Measurements from ENCODE around the gene LILRB2. TPM values are rescaled to one million over a fixed set of nuclear protein-coding genes. Genes with fewer than 3 reads are reported as not detected.

LILRB2 gene
- total RNA-seq, 1 experiment from 2014 or later = not detected

- RAD21 ChIA-PET (ENCODE audit: low non-redundant PET in 1 of 2, low total read pairs in 2 of 2, uncharacterized antibody in 2 of 2, unreplicated experiment in 2 of 2) = no interaction called here
- H3K9me3 ChIP-seq (ENCODE audit: control insufficient read depth in 1 of 2, insufficient read depth in 1 of 2, low read depth in 1 of 2, low read length in 2 of 2) = peaks cover 2 to 13% of the 10 kb centered on the region in 2 experiments; a peak in 3 of 4 replicates
- H2AFZ ChIP-seq (ENCODE audit: low read depth, low read length, poor library complexity, severe bottlenecking) = no peak overlapping the region
- DNase-seq (ENCODE audit: low read depth, low spot score) (no peak), ATAC-seq (no peak)
- no peaks in the 10 kb centered on the region for H4K20me1 ChIP-seq (ENCODE audit: insufficient read depth)
- H3K27me3 ChIP-seq (ENCODE audit: insufficient read depth, low read length) = no peaks in the 10 kb centered on the region
- H3K27ac ChIP-seq (ENCODE audit: low read depth, low read length) = no peak overlapping the region
- intact Hi-C loops (cut with micrococcal nuclease) = loop anchor here (2.0 to 5.0 kb wide), 2 partner anchors 57 to 162 kb away; partner anchors contain the start of gene TMC4
- POLR2A ChIA-PET = no interaction called here
- H3K4me3 ChIP-seq (replicated peaks in 1 of 2; ENCODE audit: low read depth in 1 of 2, low read length in 2 of 2) = no peak overlapping the region
- TF ChIP-seq POLR2A (IDR thresholded peaks at IDR 0.05; ENCODE audit: borderline replicate concordance, extremely low read depth, insufficient read depth, insufficient read length) = no peak
- TF ChIP-seq CEBPB (IDR thresholded peaks at IDR 0.05; ENCODE audit: low read depth) = no peak
- TF ChIP-seq ATF3 (IDR thresholded peaks at IDR 0.05) = no peak
- TF ChIP-seq SRF (IDR thresholded peaks at IDR 0.05; ENCODE audit: low read depth) = no peak
- TF ChIP-seq YY1 (IDR thresholded peaks at IDR 0.05; ENCODE audit: extremely low read depth, insufficient replicate concordance, low read depth, low read length) = no peak
- no peak for TF ChIP-seq EGR1 (IDR thresholded peaks at IDR 0.05; ENCODE audit: low read depth)
- no peak for TF ChIP-seq SIN3A (IDR thresholded peaks at IDR 0.05; ENCODE audit: low read depth)
- TF ChIP-seq ZFX (IDR thresholded peaks at IDR 0.05) = no peak
- TF ChIP-seq TCF7L2 (IDR thresholded peaks at IDR 0.05; ENCODE audit: borderline replicate concordance, extremely low read depth, insufficient read depth, insufficient read length) = no peak
- no peak for TF ChIP-seq ZNF274 (IDR thresholded peaks at IDR 0.05; ENCODE audit: low read depth, low read length)
- TF ChIP-seq EZH2 (IDR thresholded peaks at IDR 0.05) = no peak
- TF ChIP-seq JUND (IDR thresholded peaks at IDR 0.05) = no peak
- TF ChIP-seq REST (IDR thresholded peaks at IDR 0.05; ENCODE audit: low read depth) = no peak
- no peak for TF ChIP-seq MAX (IDR thresholded peaks at IDR 0.05)
- TF ChIP-seq SP1 (IDR thresholded peaks at IDR 0.05; ENCODE audit: low read depth) = no peak
- no peak for TF ChIP-seq CTCF (IDR thresholded peaks at IDR 0.05 in 2 of 3, conservative IDR thresholded peaks at IDR 0.05 in 1 of 3; ENCODE audit: borderline replicate concordance in 1 of 3, insufficient read depth in 1 of 3, low read depth in 2 of 3, low read length in 2 of 3)
- TF ChIP-seq ZBTB33 (IDR thresholded peaks at IDR 0.05; ENCODE audit: extremely low read depth, insufficient replicate concordance, low read length) = no peak
- no peak for TF ChIP-seq CBX3 (IDR thresholded peaks at IDR 0.05; ENCODE audit: low read depth)
- TF ChIP-seq ELF1 (IDR thresholded peaks at IDR 0.05; ENCODE audit: borderline replicate concordance, low read depth) = no peak
- H3K4me2 ChIP-seq (ENCODE audit: low read length) = no peak overlapping the region
- peaks cover 5 to 15% of the 10 kb centered on the region in 2 experiments; a peak in 3 of 4 replicates for H3K4me1 ChIP-seq (ENCODE audit: control insufficient read depth in 1 of 2, insufficient read depth in 2 of 2, low read length in 2 of 2)
- H3K36me3 ChIP-seq (ENCODE audit: control insufficient read depth in 1 of 2, insufficient read depth in 2 of 2, low read length in 2 of 2) = no peaks in the 10 kb centered on the region
- BruUV-seq (replicated peaks) = no TSS peak
- no peak overlapping the region for H3K9ac ChIP-seq (ENCODE audit: low read length)
- CTCF ChIA-PET = interaction anchor here (1.6 kb wide), 1 partner anchor 41 kb away, joined by 3 read pairs; the partner anchor contains the start of gene MBOAT7
- H3K79me2 ChIP-seq (ENCODE audit: insufficient read depth, low read length) = no peaks in the 10 kb centered on the region
- no peaks in the 10 kb centered on the region for H3K9me2 ChIP-seq (ENCODE audit: insufficient read depth)
Observed at GRCh38 chr19:54230031-54230430, 50.9 kb downstream of the LILRB2 start.

All from HCT116 (cell line).